Sigmoid colon (tissue), 7 donors: ENCODE data around the gene FLT1. TPM values are rescaled to one million over a fixed set of nuclear protein-coding genes. Genes with fewer than 3 reads are reported as not detected.
A peak's percentile ranks its signal among the peaks of the same experiment; 100 is the strongest.

Source experiments
- DNase-seq: peaks from one replicate; pipeline ENCODE4 v3.0.0-alpha.2; 2019
- H3K27ac ChIP-seq, 4 donors: fragments of 200-600 bp; sonication (generic); one replicate each; pipeline ENCODE4 v1.5.1; 2016 to 2019; ENCODE audit warnings: mild to moderate bottlenecking in 1 of 4
- H3K27me3 ChIP-seq, 3 donors: fragments of 200-600 bp; sonication (generic); one replicate each; pipeline ENCODE4 v1.5.1; 2019; ENCODE audit warnings: mild to moderate bottlenecking in 1 of 3
- H3K36me3 ChIP-seq, 4 donors: fragments of 200-600 bp; sonication (generic); one replicate each; pipeline ENCODE4 v1.5.1; 2016 to 2019
- H3K4me1 ChIP-seq, 4 donors: fragments of 200-600 bp; sonication (generic); one replicate each; pipeline ENCODE4 v1.5.1; 2017 to 2019
- H3K4me3 ChIP-seq, 4 donors: fragments of 200-600 bp; sonication (generic); one replicate each; pipeline ENCODE4 v1.5.1; 2017 to 2019; ENCODE audit warnings: mild to moderate bottlenecking in 2 of 4, moderate library complexity in 1 of 4
- H3K9me3 ChIP-seq, 4 donors: fragments of 200-600 bp in 3 of 4; sonication (generic) in 3 of 4; one replicate each; pipeline versions ENCODE4 v1.5.1 to v1.6.1; 2013 to 2019
- EP300 ChIP-seq, 4 donors: sonication (generic); formaldehyde crosslinking; IDR thresholded peaks; one replicate each; pipeline ENCODE4 v1.6.1; 2017; ENCODE audit warnings: antibody characterized with exemption in 4 of 4
- POLR2A ChIP-seq, 2 donors: fragments of 450-650 bp; IDR thresholded peaks; one replicate each; pipeline ENCODE4 v1.6.1; 2016; ENCODE audit warnings: antibody characterized with exemption in 2 of 2, mild to moderate bottlenecking in 2 of 2, moderate library complexity in 2 of 2
- POLR2AphosphoS5 ChIP-seq, 4 donors: sonication (generic); formaldehyde crosslinking; IDR thresholded peaks; one replicate each; pipeline ENCODE4 v1.6.1; 2017; ENCODE audit warnings: antibody characterized with exemption in 4 of 4
- WGBS, 2 donors: extraction: QIAGEN DNeasy Blood & Tissue Kit; methylation state at CpG; one replicate each; pipeline ENCODE4 v1.1.7; 2013; 5-methylcytosine and 5-hydroxymethylcytosine counted together
- intact Hi-C: fragments of 100-400 bp; cut with DNase I; formaldehyde crosslinking; loops from one replicate; pipeline ENCODE4 v1.15.1; 2023
- polyA plus RNA-seq, 3 donors: library from polyadenylated mRNA; stranded (reverse); fragments of 200-250 nt; gene quantifications; one replicate each; pipeline ENCODE4 v1.2.3, GENCODE V29; 2013
- total RNA-seq, 4 donors: library from RNA; depleted of rRNA; stranded (reverse); fragments of >200 nt; gene quantifications; one replicate each; pipeline ENCODE4 v1.1.0, GENCODE V29; 2016
- TF ChIP-seq, protein P1 (sequence below), 4 experiments: fragments of 450-650 bp in 3 of 4; fragments of 200-600 bp in 1 of 4; IDR thresholded peaks; one replicate each; pipeline ENCODE4 v1.5.1; 2016 to 2019; ENCODE audit warnings: antibody characterized with exemption in 4 of 4, mild to moderate bottlenecking in 3 of 4, moderate library complexity in 2 of 4
- donor health status: healthy with polysubstance abuse.
- donor health status: Bipolar disorder and iron deficiency.
- donor health status: healthy.

Gene FLT1
- total RNA-seq: 10 to 100 TPM in 1 of 4 donors, 1 to 10 TPM in 3; 5.7 to 18.3 (median 7.5) TPM
- 1 to 10 TPM in 1 of 3 donors, under 1 TPM in 2; under 0.01 to 4.6 (median 0.69) TPM for polyA plus RNA-seq

GRCh38 chr13:28494778-28495537, at the start of gene FLT1:
TSS of gene FLT1 (minus strand) at chr13:28495128. CDS start at chr13:28494843, 285 bp downstream.
- Histone ChIP-seq H3K27me3 (peaks cover 29 to 68% (median 48%) of the 10 kb centered on the region in 3 donors), H3K27ac (peak within 1 kb of the TSS; percentile 27 to 63 (median 42)), H3K4me1 (peaks cover 0 to 25% (median 23%) of the 10 kb centered on the region in 4 donors), H3K4me3 (peak within 1 kb of the TSS; percentile 21 to 56 (median 47)), H3K36me3 (no peaks in the 10 kb centered on the region), H3K9me3 (no peaks in the 10 kb centered on the region)
- no peak for DNase-seq
- peak in 3 of 4 donors; percentile 57 to 68 (median 58) for TF ChIP-seq POLR2AphosphoS5 (IDR thresholded peaks at IDR 0.05)
- TF ChIP-seq, protein P1, sequence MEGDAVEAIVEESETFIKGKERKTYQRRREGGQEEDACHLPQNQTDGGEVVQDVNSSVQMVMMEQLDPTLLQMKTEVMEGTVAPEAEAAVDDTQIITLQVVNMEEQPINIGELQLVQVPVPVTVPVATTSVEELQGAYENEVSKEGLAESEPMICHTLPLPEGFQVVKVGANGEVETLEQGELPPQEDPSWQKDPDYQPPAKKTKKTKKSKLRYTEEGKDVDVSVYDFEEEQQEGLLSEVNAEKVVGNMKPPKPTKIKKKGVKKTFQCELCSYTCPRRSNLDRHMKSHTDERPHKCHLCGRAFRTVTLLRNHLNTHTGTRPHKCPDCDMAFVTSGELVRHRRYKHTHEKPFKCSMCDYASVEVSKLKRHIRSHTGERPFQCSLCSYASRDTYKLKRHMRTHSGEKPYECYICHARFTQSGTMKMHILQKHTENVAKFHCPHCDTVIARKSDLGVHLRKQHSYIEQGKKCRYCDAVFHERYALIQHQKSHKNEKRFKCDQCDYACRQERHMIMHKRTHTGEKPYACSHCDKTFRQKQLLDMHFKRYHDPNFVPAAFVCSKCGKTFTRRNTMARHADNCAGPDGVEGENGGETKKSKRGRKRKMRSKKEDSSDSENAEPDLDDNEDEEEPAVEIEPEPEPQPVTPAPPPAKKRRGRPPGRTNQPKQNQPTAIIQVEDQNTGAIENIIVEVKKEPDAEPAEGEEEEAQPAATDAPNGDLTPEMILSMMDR (IDR thresholded peaks at IDR 0.05): no peak
- 1% methylated on average over 84 of the region's 84 CpGs for WGBS, 2 donors
- intact Hi-C loops: no loop called here

GRCh38 chr13:28544026-28544425, 49.1 kb upstream of the FLT1 start:
- intact Hi-C loops: no loop called here

DNA sequence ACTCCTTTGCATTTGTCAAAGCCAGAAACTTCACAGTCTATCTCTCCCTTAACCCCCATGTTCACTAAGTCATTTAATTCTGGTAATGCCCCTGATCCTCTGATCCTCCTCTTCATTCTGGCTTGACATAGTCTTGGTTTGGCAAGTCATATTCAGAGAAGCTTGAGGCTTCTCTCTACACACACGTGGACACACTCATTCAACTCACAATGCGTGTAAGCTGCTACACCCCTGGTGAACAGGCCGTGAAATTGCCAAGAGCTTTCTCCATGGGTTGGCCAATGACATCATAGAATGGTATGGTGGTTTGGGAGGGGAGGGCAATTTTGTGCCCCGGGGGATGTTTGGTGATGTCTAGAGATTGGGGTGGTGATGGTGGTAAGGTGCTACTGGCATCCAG, 47.9 kb upstream of the FLT1 start:
- intact Hi-C loops: no loop called here
- Histone ChIP-seq H3K27ac (no peak overlapping the region), H3K27me3 (no peaks in the 10 kb centered on the region), H3K36me3 (no peaks in the 10 kb centered on the region), H3K4me1 (no peaks in the 10 kb centered on the region), H3K4me3 (no peak overlapping the region), H3K9me3 (peaks cover 0 to 7% (median 5%) of the 10 kb centered on the region in 4 donors)
- DNase-seq: no peak
- 89 to 91% methylated on average over 4 of the region's 4 CpGs for WGBS, 2 donors
- TF ChIP-seq POLR2A (IDR thresholded peaks at IDR 0.05) (no peak), POLR2AphosphoS5 (IDR thresholded peaks at IDR 0.05) (no peak), EP300 (IDR thresholded peaks at IDR 0.05) (no peak)
- TF ChIP-seq, protein P1 (IDR thresholded peaks at IDR 0.05): no peak

More at GRCh38 chr13:28544026-28544425, 49.1 kb upstream of the FLT1 start:
- no peaks in the 10 kb centered on the region for H3K36me3 ChIP-seq
- 89 to 91% methylated on average over 1 of the region's 1 CpG for WGBS, 2 donors
- TF ChIP-seq, protein P1 (IDR thresholded peaks at IDR 0.05): no peak
- TF ChIP-seq POLR2A (IDR thresholded peaks at IDR 0.05): no peak
- TF ChIP-seq EP300 (IDR thresholded peaks at IDR 0.05): no peak
- TF ChIP-seq POLR2AphosphoS5 (IDR thresholded peaks at IDR 0.05): no peak
- DNase-seq: no peak
- H3K4me3 ChIP-seq: no peak overlapping the region
- no peak overlapping the region for H3K27ac ChIP-seq
- no peaks in the 10 kb centered on the region for H3K4me1 ChIP-seq
- no peaks in the 10 kb centered on the region for H3K27me3 ChIP-seq
- H3K9me3 ChIP-seq: peaks cover 0 to 7% (median 5%) of the 10 kb centered on the region in 4 donors

DNA sequence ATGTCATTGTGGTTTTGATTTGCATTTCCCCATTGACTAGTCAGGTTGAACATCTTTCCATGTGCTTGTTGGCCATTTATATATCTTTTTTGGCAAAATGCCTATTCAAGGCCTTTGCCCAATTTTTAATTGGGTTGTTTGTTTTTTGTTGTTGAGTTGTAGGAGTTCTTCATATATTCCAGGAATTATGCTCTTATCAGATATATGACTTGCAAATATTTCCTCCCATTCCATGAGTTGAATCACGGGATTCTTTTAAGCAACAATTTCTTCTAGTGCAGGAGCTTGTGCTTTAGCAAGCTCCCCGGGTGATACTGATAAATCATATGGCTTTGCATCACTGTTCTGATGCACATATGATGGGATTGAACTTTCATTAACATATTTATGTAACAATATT, 47.0 kb upstream of the FLT1 start:
- H3K36me3 ChIP-seq: no peaks in the 10 kb centered on the region
- no peak for TF ChIP-seq POLR2AphosphoS5 (IDR thresholded peaks at IDR 0.05)
- no peak for TF ChIP-seq EP300 (IDR thresholded peaks at IDR 0.05)
- TF ChIP-seq, protein P1 (IDR thresholded peaks at IDR 0.05): no peak
- no peak for TF ChIP-seq POLR2A (IDR thresholded peaks at IDR 0.05)
- intact Hi-C loops: no loop called here
- DNase-seq: no peak
- peaks cover 0 to 7% (median 5%) of the 10 kb centered on the region in 4 donors for H3K9me3 ChIP-seq
- H3K27ac ChIP-seq: no peak overlapping the region
- H3K27me3 ChIP-seq: no peaks in the 10 kb centered on the region
- no peaks in the 10 kb centered on the region for H3K4me1 ChIP-seq
- 79 to 85% methylated on average over 2 of the region's 2 CpGs for WGBS, 2 donors
- H3K4me3 ChIP-seq: no peak overlapping the region
